Astrocyte of the hippocampus (primary cell): Measurements from ENCODE around the gene LRRC14B.

Experiments
- DNase-seq: peaks from one replicate; pipeline ENCODE4 v3.0.0; 2011; ENCODE audit warnings: low read depth, low spot score

Gene LRRC14B

DNA sequence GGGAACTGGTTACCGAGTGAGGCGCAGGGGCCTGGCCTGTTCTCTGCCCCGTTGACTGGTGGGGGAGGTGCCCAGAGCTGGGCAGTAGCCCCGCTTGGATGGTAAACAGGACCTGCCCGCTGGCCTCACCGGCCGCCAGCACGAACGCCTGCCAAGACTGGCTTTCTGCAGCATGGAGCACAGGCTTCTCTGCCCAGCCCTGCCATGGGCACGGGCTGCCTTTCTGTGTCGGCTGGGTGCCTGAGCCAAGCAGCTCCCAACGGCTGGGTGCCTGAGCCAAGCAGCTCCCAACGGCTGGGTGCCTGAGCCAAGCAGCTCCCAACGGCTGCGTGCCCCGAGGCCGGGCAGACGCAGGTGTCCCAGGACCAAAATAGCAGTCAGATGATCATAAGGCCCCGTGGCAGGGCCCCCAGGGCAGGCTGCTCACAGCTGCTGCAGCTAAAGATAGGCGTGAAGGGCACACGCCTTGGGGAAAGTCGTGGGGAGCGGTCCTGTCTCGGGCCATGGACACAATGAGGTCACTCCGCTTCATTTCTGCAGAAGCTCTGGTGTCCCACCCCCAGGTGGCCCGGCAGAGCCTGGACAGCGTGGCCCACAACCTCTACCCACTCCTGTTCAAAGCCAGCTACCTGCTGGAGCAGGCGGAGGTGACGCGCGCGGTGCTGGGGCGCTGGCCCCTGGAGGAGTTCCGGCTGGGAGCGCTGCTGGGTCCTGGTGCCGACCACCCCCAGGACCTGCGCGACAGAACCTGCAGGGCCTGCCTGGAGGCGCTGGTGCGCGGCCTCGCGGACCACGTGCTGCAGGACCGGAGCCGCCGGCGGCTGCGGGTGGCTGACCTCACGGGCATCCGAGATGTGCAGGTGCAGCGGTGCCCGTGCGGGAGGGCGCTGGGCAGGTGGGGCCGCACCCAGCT, at the start of gene LRRC14B:
TSS of gene LRRC14B (plus strand) at position 460 of the 913 bp plus-strand sequence. CDS start at position 504, 44 bp downstream.
- peak; percentile 41 for DNase-seq

DNA sequence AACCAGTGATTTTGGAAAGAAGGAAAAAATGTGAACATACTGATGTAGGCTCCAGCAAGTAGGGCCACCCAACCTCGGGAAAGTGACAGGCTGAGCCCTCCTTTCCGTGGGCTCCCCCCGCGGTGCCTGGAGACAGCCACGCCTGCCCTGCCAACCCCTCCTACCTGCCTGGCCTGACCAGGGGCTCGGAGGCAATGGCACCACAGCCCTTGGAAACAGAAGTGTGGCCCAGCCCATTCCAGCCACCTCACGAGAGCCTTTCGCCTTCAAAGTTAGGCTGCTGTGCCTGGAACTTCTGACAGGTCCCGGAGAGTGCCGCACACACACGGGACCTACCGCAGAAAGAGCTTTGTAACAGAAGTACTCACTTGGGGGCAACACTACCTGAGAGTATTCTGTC, 49.5 kb upstream of the LRRC14B start:
- no peak for DNase-seq

DNA sequence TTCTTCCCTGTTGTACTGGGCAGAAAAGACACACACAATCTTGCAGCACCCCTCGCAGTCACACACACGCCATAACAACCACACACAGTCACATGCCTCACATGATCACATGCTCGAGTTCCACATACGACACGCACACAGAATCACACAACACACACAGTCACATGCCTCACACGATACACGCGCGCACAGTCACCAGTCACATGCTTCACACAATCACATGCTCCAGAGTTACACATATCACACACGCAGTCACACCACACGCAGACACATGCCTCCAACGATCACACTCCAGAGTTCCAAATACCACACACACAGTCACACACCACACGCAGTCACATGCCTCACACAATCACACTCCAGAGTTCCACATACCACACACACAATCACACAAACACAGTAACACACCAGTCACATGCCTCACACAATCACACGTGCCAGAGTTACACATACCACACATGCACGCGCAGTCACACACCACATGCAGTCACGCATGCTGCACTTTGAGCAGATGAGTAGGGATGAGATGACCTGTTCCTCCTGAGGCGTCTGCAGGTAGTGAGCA, 49.0 kb upstream of the LRRC14B start:
- no peak for DNase-seq

DNA sequence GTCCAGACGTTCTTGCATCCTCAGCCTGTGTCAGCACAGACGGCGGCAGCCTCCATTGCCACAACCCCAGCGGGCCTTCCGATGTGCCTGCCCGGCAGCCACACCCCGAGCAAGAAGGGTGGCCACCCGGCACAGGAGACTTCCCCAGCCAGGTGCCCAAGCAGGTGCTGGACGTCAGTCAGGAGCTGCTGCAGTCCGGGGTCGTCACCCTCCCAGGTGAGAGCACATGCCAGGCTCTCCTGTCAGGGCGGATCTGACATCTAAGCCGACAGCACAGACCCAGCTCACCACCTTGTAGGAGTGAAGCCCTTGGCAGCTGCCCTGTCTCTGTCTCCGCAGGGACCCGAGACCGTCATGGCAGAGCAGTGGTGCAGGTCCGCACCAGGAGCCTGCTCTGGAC, 48.3 kb upstream of the LRRC14B start:
- DNase-seq, result no peak

DNA sequence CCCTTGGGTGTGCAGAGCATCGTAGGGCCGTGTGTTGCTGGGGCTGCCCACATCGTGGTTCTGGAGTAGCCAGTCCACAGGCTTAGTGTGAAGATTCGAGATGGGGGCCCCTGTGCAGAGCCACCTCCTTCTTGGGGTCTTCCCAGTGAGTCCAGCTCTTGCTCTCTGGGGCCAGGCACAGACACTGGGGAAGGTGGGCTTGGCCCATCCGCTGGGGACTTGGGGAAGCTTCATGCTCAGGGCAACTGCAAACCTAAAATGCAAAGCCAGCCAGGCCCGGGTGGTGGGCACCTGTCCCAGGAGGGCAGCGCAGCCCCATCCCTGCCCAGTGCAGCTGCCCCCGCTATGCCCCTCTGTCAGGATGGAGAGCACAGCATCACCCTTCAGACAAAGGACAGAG, 46.4 kb upstream of the LRRC14B start:
- DNase-seq, result no peak

DNA sequence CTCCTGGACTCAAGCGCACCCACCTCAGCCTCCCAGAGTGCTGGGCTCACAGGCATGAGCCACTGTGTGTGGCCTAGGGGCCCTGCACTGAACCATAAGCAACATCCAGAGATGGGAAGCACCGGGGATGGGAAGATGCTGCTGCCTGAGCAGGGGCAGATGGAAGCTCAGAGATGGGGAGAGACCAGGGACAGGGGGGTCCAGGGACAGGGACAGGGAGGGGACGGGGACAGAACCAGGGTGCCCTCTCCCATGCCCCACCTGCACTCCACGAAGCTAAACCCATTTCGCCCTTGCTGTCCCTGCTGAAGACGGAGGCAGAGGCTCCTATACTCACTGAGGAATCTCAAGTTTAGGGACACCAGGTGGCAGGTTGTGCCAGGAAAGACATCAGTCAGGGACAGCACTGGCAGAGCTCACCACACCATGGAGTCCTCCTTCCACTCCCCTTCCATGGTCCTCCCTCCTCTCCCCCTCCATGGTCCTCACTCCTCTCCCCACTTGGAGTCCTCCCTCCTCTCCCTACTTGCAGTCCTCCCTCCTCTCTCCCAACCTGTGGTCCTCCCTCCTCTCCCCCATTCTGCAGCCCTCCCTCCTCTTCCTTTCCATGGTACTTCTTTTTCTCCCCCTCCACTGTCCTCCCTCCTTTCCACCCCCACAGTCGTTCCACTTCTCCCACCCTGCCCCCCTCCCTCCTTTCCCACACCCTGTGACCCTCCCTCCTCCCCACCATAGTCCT, 45.5 kb upstream of the LRRC14B start:
- DNase-seq, result no peak

DNA sequence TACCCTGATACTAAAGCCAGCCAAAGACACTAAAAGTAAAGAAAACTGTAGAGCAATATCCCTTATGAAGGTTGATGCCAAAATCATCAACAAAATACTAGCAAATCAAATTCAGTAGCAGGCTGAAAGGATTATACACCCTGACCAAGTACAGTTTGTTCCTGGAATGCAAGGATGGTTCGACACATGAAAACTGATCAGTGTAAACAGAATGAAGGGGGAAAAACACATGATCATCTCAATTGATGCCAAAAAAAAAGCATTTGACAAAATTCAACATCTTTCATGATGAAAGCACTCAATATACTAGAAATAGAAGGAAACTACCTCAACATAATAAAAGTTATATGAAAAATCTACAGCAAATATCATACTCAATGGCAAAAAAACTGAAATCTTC, 43.5 kb upstream of the LRRC14B start:
- DNase-seq, result no peak

DNA sequence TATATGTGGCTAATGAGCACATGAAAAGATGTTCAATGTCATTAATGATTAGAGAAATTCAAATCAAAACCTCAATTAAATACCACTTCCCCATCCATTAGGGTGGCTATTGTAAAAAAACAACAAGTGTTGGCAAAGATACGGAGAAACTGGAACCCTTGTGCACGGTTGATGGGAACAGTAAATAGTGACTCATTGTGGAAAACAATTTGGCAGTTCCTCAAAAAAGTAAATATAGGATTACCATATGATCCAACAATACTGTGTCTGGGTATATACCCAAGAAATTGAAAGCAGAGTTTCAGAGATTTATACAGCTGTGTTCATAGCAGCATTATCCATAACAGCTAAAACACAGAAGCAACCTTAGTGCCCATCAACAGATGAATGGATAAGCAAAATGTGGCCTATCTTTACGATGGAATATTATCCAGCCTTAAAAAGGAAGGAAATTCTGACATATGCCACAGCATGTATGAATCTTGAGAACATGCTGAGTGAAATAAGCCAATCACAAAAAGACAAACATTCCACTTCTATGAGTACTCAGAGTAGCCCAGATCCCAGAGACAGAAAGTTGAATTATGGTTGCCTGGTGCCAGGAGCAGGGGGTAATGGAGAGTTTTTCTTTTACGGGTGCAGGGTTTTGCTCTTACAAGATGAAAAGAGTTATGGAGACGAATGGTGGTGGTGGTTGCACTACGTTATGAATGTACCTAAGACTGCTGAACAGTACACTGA, 41.4 kb upstream of the LRRC14B start:
- DNase-seq, result peak; percentile 56

DNA sequence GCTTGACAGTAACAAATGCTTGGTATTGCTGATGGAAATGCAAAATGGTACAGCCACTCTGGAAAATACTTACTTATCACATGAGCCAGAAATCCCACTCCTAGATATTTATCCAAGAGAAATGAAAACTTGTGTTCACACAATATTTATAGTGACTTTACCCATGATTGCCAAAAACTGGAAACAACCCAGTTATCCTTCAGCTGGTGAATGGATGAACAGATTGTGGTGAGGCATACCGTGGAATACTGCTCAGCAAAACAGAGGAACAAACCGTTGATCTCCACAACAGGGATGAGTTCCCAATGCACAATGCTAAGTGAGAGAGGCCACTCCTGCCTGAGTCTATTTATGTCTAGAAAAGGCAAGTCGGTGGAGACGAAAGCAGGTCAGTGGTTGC, 40.5 kb upstream of the LRRC14B start:
- DNase-seq, result no peak

DNA sequence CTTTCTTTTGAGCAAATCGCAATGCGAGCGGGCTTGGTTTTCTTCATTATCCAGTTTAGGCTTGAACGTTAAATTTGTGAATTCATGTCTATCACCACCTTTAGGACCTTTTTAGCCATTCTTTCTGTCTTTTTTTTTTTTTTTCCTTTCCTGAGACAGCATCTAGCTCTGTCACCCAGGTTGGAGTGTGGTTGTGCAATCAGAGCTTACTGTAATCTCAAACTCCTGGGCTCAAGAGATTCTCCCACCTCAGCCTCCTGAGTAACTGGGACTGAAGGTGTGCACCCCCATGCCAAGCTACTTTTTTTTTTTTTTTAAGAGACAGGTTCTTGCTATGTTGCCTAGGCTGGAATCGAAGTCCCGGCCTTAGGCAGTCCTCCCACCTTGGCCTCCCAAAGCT, 39.2 kb upstream of the LRRC14B start:
- no peak for DNase-seq

DNA sequence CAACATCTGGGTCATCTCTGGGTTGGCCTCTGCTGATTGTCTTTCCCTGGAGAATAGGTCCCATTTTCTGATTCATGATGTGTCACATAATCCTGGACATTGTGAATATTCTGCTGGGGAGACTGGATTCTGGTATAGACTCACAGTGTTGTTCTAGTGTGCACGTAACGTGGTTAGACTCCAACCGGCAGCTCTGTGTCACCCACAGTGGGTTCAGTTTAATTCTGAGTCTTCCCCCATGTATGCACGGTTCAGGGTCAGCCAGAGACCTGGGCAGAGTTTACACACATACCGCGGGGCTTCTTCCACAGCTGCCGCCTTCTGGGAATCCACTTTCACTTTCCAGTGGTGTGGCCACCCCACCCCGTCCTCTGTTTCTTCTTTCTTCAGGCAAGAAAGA, 38.0 kb upstream of the LRRC14B start:
- peak; percentile 53 for DNase-seq

DNA sequence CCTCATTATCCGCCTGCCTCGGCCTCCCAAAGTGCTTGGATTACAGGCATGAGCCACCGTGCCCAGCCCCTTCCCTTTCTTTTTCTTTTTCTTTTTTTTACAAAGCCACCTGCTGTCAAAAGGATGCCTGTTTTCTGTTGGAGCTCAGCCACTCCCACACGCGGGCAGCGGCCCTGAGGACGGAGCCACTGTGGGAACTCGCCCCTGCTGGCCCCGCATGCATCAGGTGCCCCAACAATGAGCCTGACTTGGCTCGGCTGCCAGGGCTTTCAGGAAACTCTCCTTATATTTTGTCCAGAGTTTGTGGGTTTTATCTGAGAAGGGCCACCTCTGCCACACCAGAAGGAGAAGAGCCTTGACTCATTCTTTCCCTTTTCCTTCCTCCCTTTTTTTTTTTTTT, 37.1 kb upstream of the LRRC14B start:
- no peak for DNase-seq

DNA sequence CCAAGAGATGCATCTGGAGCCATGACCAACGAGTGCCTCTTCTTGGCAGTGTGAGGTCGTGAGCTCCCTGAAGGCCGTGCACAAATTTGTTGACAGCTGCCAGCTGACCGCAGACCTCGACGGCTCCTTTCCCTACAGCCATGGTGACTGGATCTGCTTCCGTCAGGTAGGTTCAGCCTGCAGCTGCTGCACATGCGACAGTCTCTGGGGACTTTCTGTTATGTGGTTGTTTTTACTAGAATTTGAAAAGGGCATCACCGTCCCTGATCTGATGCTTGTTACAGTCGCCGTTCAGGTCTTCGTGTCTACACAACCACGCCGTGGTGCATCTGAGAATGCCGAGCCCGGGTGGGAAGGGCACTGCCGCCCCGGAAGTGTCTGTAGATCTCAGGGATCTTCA, 36.5 kb upstream of the LRRC14B start:
- DNase-seq, result no peak

DNA sequence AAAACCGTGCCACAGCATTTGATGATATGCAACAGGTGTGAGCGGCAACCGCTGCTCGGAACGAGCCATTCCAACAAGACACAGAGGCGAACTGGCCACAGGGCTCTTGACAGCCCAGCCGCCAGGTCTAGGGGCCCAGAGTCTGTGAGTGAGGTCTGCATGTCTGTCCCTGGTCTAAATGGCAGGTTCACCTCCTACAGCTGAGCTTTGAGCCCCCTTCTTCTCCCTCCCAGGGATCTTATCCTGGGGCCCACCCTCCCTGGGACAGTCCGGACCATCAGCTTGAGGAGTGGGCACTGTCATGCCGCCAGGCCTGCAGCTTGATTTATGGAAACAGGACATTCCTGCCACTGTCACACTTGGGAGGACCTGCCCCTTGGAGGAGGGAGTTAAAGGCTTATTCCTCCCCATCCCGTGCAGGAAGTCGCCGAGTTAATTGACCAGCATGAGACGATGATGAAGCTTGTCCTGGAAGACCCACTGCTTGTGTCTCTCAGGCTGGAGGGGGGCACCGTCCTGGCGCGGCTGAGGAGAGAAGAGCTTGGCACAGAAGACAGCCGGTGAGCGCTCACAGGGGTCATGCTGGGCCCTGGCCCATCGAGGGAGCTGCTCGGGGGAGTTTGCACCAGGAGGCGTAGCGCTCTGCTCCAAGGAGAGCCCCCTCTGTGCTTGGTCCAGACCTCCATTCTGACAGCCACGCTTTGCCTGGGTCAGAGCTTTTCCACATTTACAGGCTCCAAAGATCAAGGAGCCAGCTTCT, 35.5 kb upstream of the LRRC14B start:
- no peak for DNase-seq

DNA sequence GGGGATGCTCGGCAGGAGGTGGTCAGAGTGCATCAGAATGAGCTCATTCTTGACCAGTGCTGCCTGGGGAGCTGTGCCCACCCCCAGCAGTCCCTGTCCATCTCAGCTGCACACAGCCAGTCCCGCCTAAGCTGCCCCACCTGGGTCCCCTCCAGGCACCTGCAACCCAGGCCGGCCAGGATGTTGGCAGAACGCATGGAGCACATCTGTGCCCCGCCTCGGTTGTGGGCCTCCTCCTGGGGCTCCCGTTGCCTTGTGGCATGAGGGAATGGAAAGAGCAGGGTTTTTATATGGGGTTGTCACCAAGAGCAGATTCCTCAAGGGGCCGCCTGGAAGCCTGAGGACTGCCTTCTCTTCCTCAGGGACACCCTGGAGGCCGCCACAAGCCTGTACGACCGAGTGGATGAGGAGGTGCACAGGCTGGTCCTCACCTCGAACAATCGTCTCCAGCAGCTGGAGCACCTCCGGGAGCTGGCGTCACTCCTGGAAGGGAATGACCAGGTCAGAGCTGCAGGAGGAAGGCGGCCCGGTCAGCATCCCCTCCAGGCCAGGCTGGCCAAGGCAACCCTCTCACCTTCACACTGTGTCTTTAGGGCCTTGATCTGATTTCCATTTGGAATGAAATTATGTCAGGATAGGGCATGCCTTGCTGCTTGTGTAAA, 34.8 kb upstream of the LRRC14B start:
- DNase-seq, result no peak

DNA sequence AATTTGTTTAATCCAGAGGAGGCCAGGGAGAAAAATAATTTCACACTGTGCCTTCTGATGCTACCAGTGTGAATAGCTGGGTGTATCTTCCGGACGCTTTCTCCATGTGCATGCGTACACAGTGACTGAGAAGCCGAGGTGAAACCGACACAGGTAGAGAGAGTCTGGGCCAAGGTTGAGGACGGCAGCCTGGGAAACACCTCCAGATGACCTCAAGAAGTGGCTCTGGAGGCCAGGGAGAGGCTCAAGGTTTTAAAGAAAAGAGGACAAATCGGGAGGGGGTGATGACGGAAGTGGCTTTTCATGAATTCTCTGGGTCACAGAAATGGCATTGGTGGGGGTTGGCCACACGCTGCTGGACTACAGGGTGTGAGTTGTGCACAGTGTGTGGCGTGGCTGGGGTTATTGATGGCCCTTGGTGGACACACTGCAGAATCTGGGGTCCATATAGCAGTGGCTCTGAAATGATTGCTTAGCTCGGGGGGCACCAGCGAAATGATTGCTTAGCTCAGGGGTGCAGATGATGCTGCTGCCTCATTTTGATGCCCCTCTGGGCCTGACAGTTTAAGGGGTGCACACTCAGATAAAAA, 34.1 kb upstream of the LRRC14B start:
- no peak for DNase-seq

DNA sequence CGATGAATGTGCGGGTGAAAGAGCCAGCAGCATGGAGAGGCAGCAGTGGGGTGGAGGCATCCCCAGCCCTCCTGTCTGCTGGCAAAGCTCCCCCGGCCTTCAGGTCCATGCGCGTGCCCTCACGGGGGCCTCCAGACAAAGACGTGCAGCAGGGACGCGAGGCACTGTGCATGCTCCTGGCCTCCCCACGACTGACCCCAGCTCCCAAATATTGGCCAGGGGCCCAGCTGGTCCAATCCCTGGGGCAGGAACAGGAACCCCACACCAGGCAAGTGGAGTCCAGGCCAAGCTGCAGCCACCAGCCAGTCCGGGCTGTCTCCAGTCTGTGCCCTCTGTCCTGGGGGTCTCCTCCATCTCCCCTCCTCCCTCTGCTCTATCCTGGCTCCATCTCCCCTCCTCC, 33.5 kb upstream of the LRRC14B start:
- no peak for DNase-seq

DNA sequence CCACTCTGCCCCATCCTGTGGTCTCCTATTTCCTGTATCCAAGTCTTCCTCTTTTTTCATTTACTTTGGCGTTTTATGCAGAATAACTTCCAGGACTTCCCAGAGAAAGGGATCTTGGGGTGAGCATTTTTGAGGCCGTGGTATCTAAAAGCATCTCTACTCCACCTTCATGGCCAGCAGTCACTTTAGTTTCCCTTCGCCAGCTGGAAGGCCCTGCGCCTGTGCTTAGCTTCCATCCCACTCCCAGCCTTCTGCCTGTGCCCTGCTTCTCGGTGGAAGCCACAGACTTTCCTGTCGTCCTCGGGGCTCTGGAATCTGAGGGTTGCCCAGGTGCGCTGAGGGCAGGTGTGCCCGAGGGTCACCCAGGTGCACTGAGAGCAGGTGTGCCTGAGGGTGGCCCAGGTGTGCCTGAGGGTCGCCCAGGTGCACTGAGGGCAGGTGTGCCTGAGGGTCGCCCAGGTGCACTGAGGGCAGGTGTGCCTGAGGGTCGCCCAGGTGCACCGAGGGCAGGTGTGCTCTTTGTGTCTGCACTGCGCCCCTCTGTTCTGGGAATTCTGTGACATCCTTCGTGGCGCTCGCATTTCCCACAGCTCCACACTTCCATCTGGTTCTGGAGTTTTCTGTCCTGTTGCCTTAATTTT, 32.4 kb upstream of the LRRC14B start:
- DNase-seq, result no peak

DNA sequence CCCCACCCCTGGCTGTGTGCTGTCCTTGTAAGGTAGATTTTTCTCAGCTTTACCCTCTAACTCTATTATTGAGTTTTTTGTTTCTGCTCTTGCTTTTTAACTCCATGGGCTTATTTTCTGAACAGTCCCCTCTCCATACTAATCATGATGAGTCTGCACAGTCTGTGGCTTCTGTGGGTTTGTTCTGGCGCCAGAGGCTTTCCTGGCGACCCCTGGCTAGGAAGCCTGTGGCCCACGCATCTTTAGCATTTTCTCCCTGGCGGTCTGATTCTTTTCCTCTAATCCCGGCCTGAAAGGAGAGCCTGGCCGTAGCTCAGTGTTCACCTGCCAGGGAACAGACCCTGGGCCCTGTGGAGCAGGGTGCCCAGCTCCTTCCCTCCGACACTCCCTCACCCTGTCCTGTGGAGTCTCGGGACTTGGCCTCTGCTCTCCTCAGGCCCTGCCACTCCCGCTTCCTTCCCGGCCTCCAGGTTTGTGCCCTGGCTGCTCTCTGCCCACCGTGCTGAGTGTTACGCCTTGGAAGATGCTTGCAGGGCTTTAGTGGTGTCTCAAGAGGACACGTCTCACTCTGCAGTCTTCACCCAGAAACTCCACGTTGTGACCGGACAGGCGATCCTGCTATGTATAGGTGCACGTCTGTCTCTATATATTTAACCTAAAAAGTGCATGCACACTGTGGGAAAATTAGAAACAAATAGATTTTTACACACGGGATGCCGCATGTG, 31.7 kb upstream of the LRRC14B start:
- peak; percentile 96 for DNase-seq
